Epithelial cell of proximal tubule (primary cell): ENCODE data around the gene GOLGA6A. TPM values are rescaled to one million over a fixed set of nuclear protein-coding genes. Genes with fewer than 3 reads are reported as not detected.

Source experiments
- DNase-seq: peaks from one replicate; pipeline ENCODE4 v3.0.0-alpha.2; 2011; ENCODE audit warnings: low read depth
- H3K4me3 ChIP-seq: 2 replicates; pipeline ENCODE4 v1.5.1; 2011; ENCODE audit warnings: low read depth, mild to moderate bottlenecking, low read length
- total RNA-seq: library from RNA; depleted of rRNA; stranded (reverse); fragments of >200 nt; gene quantifications from 2 replicates; pipeline ENCODE4 v1.2.3, GENCODE V29; 2015
- TF ChIP-seq, protein P1 (sequence below): conservative IDR thresholded peaks from 2 replicates; pipeline ENCODE4 v1.5.1; 2012; ENCODE audit warnings: low read depth, mild to moderate bottlenecking, low read length

The GOLGA6A gene
- total RNA-seq, 1 donor from 2014 or later = not detected

DNA sequence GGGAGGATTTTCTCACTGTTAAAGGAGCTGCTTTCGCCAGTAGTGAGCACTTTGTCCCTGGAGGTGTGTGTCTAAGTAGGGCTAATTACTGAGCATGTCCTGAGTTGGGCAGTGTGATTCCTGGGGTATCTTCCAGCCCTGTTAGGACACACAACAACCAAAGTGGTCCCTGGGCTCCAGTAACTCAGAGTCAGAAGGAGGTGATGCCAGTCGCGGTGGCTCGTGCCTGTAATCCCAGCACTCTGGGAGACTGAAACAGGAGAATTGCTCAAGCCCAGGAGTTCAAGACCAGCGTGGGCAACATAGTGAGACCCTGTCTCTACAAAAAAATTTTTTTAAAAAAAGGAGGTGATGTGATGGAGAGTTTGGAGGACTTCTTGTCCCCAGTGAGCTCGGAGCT, 50.3 kb downstream of the GOLGA6A start:
- no peak for DNase-seq
- TF ChIP-seq, protein P1, sequence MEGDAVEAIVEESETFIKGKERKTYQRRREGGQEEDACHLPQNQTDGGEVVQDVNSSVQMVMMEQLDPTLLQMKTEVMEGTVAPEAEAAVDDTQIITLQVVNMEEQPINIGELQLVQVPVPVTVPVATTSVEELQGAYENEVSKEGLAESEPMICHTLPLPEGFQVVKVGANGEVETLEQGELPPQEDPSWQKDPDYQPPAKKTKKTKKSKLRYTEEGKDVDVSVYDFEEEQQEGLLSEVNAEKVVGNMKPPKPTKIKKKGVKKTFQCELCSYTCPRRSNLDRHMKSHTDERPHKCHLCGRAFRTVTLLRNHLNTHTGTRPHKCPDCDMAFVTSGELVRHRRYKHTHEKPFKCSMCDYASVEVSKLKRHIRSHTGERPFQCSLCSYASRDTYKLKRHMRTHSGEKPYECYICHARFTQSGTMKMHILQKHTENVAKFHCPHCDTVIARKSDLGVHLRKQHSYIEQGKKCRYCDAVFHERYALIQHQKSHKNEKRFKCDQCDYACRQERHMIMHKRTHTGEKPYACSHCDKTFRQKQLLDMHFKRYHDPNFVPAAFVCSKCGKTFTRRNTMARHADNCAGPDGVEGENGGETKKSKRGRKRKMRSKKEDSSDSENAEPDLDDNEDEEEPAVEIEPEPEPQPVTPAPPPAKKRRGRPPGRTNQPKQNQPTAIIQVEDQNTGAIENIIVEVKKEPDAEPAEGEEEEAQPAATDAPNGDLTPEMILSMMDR = no peak
- H3K4me3 ChIP-seq = no peak overlapping the region

DNA sequence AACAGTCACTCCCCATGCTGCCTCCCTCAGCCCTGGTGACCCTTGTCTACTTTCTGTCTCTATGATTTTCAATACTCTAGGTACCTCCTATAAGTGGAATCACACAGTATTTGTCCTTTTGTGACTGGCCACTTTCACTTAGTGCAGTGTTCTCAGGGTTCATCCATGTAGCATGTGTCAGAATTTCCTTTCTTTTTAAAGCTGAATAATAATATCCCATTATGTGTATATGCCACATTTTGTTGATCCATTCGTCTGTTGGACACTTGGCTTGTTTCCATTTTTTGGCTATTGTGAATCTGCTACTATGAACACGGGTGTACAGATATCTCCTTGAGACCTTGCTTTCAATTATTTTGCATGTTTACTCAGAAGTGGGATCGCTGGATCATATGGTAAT, 53.7 kb downstream of the GOLGA6A start:
- TF ChIP-seq, protein P1 = no peak
- no peak overlapping the region for H3K4me3 ChIP-seq
- no peak for DNase-seq

DNA sequence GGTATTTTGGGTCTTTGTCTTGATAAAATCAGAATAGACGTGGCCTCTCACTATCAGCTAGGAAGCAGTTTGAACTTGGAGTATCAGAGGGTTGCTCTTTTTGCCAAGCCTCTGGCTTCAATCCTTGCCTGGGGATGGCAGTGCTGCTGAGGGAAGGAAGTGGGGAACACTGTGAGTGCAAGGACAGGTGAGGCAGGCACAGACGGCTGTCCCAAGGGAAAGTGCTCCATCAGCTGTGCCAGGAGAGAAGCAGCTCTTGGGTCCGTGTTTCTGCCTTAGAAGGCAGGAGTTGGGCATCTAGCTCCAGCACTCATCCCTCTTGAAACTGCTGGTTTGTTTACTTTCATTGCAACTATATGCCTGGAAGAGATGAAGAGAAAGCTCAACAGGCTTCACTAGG, 54.7 kb downstream of the GOLGA6A start:
- no peak overlapping the region for H3K4me3 ChIP-seq
- TF ChIP-seq, protein P1 = no peak
- no peak for DNase-seq

DNA sequence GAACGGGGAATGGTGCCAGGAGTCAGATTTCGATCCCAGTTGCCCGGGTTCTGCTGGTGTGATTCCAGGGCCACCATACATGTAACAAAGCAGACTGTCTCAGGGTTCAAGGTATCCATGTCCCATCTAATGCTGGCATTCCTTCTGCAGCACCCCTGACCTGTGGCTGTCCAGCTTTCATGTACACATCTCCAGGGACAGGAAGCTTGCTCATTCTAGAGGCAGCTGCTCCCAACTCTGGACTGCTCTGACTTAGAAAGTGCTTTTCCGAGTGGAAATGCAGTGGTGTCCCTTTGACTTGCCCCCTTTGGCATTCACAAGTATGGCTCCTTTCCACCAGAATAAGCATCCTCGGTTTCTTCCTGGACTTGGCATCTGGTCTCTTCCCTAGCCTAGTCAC, 56.9 kb downstream of the GOLGA6A start:
- no peak for DNase-seq
- H3K4me3 ChIP-seq = no peak overlapping the region
- TF ChIP-seq, protein P1 = no peak

- DNase-seq = no peak
- TF ChIP-seq, protein P1 = no peak
These were observed 57.7 kb downstream of the GOLGA6A start for GRCh38 chr15:74024687-74025086.

GRCh38 chr15:74022706-74023470, 59.5 kb downstream of the GOLGA6A start:
- no peak overlapping the region for H3K4me3 ChIP-seq
- TF ChIP-seq, protein P1 = no peak
- no peak for DNase-seq

More at GRCh38 chr15:74024687-74025086, 57.7 kb downstream of the GOLGA6A start:
- H3K4me3 ChIP-seq = no peak overlapping the region

Other genes starting within 250 kb of the GOLGA6A start
- gene TBC1D21, start 209.0 kb downstream of the GOLGA6A start, total RNA-seq = not detected in 2 replicates
- gene LOXL1, start 156.1 kb downstream of the GOLGA6A start, total RNA-seq = 48.7 and 120 TPM in 2 replicates
- gene STOML1, start 90.3 kb downstream of the GOLGA6A start, total RNA-seq = 13.5 and 26.4 TPM in 2 replicates
- 74.8 and 78.9 TPM in 2 replicates for gene PML, start 87.8 kb downstream of the GOLGA6A start, total RNA-seq
- gene ISLR2, start 48.0 kb upstream of the GOLGA6A start, total RNA-seq = not detected in 2 replicates
- not detected in 2 replicates for gene ISLR, start 91.2 kb upstream of the GOLGA6A start, total RNA-seq
- gene STRA6, start 120.2 kb upstream of the GOLGA6A start, total RNA-seq = 1.9 and 3.9 TPM in 2 replicates
- gene CCDC33, start 153.8 kb upstream of the GOLGA6A start, total RNA-seq = 2.5 TPM in 1 of 2 replicates, not detected in the other